ENCODE measurements around the gene INMT.

DNA sequence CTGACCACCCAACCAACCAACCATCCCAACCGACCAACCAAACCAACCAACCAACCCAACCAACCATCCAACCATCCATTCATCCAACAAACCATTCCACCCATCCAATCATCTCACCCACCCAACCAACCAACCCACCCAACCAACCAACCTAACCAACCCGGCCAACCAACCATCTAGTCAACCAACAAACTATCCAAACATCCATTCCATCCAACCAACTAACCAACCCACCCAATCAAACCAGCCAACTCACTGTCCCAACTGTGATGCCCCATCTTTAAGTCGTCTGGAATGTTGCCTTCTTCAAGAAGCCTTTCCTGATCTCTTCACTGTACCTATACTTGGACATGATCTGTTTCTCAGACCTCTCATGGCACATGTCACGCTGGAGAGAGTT lies 50.9 kb downstream of the INMT start:
- no peak for TF ChIP-seq POLR2AphosphoS5 (IDR thresholded peaks at IDR 0.05; ENCODE audit: low read depth, low read length)
- no peak for TF ChIP-seq TAF1 (IDR thresholded peaks at IDR 0.05; ENCODE audit: borderline replicate concordance, low read depth, low read length)
